Effector memory CD8-positive, alpha-beta T cell (primary cell): Measurements from ENCODE around the gene SRPK3.

Experiments used
- ATAC-seq: fragments of 150-1000 bp; cut with Tn5 transposase; replicated peaks from 2 replicates; pipeline ENCODE4 v1.10.0; 2021; ENCODE audit warnings: mild to moderate bottlenecking, moderate library complexity
- DNase-seq, 3 experiments: peaks; one replicate each; pipeline ENCODE4 v3.0.0; 2021
- H3K27ac Mint-ChIP-seq, 2 donors: one replicate each; pipeline ENCODE4 v1.8.0; 2022; ENCODE audit warnings: mild to moderate bottlenecking in 2 of 2, mixed read lengths in 2 of 2, moderate library complexity in 2 of 2
- H3K27me3 Mint-ChIP-seq, 2 donors: one replicate each; pipeline ENCODE4 v1.8.0; 2022; ENCODE audit warnings: mixed read lengths in 2 of 2
- H3K36me3 Mint-ChIP-seq: one replicate; pipeline ENCODE4 v1.8.0; 2022; ENCODE audit warnings: mild to moderate bottlenecking, moderate library complexity, mixed read lengths; ENCODE audit not compliant: insufficient read depth
- H3K4me1 Mint-ChIP-seq, 2 donors: one replicate each; pipeline ENCODE4 v1.8.0; 2022; ENCODE audit warnings: low read depth in 2 of 2, mixed read lengths in 2 of 2
- H3K4me3 Mint-ChIP-seq, 2 donors: one replicate each; pipeline ENCODE4 v1.8.0; 2022; ENCODE audit warnings: mild to moderate bottlenecking in 2 of 2, mixed read lengths in 2 of 2, moderate library complexity in 2 of 2
- H3K9me3 Mint-ChIP-seq, 2 donors: one replicate each; pipeline ENCODE4 v1.8.0; 2022; ENCODE audit warnings: mixed read lengths in 2 of 2

SRPK3 gene

GRCh38 chrX:153794018-153794896 lies 13.4 kb downstream of the SRPK3 start, which contains the start of the genes IDH3G and SSR4:
Gene IDH3G, minus strand, starts transcription at chrX:153794375. Its CDS starts 49 bp downstream, at chrX:153794326.
Gene SSR4, plus strand, starts transcription at chrX:153794668. Its CDS starts 20 bp downstream, at chrX:153794688.
- H3K27me3 Mint-ChIP-seq: no peaks in the 10 kb centered on the region
- ATAC-seq (peak; percentile 94), DNase-seq (peak; percentile 89 to 91 (median 89))
- peaks cover 17 to 22% of the 10 kb centered on the region in 2 donors for H3K4me1 Mint-ChIP-seq
- H3K9me3 Mint-ChIP-seq: no peaks in the 10 kb centered on the region
- H3K27ac Mint-ChIP-seq: peak within 1 kb of the TSS; percentile 95 to 97
- peaks cover 32% of the 10 kb centered on the region for H3K36me3 Mint-ChIP-seq
- H3K4me3 Mint-ChIP-seq: peak within 1 kb of the TSS; percentile 84 to 91

DNA sequence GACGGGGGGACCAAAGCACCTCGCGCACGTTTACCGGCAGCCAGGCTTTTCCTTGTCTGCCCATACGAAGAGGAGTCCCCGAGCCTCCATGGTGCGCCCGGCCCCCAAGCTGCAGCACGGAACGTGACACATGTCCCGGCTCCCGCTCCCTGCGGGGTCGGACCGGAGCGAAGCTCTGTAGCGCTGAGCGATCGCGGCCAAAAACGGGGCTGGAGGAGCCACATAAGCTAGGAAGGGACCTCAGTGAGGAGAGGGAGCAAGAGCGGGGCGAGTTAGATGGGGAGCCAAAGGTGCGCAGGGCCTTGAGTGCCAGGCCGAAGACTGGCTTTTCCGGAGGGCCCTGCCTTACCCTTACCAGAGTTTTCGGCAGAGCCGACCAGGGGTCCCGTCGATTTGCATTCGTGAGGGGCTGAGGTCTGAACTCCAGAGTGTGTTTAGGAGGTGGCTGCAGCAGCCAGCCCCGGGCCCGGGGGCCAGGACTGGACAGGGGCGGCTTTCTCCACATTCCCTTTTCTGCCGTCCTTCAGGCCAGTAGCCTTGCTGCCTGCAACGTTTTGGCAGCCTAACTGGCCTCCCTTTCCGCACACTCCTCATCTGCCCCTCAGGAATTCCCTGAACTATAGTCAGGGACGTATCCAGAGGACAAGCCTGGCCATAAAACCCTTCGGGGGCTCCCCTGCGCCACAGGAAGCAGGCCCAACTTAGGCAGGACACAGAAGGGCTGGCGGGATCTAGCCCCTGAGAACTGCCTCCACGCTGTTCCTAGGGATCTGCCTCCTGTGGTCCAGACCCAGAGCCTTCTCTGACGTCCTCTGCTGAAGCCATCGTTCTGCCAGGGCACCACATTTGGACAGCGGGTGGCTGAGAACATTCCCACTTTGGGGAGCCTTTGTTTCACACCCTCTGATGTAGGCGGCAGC lies 14.3 kb downstream of the SRPK3 start:
- Mint-ChIP-seq H3K9me3 (no peaks in the 10 kb centered on the region), H3K4me1 (peaks cover 17 to 22% of the 10 kb centered on the region in 2 donors), H3K27ac (peak overlapping the region; percentile 95 to 97), H3K27me3 (no peaks in the 10 kb centered on the region), H3K4me3 (peak overlapping the region; percentile 84 to 91), H3K36me3 (peaks cover 35% of the 10 kb centered on the region)
- ATAC-seq (no peak), DNase-seq (peak in 1 of 3 experiments; percentile 5)

DNA sequence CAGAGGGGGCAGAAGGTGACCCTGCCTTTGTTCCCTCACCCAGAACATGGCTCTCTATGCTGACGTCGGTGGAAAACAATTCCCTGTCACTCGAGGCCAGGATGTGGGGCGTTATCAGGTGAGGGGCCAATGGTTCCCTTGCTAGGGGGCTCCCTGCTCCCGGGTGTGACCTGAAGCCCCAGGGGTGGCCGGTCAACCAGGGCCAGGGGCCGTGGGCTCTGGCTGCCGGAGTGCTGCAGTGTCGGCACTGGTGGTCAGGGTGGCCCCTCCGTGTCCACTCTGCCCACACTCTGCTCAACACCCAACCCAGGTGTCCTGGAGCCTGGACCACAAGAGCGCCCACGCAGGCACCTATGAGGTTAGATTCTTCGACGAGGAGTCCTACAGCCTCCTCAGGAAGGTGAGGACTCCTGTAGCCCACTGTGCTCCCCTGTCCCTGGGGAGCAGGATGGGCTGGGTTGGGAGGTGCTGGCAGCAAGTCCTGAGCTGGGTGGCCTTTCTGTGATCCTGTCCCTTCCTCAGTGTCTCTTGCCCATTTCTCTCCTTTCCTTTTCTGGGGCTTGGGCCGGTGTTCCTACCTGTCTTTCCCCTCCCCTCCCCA lies 16.7 kb downstream of the SRPK3 start:
- DNase-seq (no peak), ATAC-seq (no peak)
- peaks cover 38% of the 10 kb centered on the region for H3K36me3 Mint-ChIP-seq
- H3K4me1 Mint-ChIP-seq: peaks cover 17 to 22% of the 10 kb centered on the region in 2 donors
- H3K27me3 Mint-ChIP-seq: no peaks in the 10 kb centered on the region
- no peak overlapping the region for H3K27ac Mint-ChIP-seq
- H3K9me3 Mint-ChIP-seq: no peaks in the 10 kb centered on the region
- peak overlapping the region in 1 of 2 donors; percentile 84 for H3K4me3 Mint-ChIP-seq

DNA sequence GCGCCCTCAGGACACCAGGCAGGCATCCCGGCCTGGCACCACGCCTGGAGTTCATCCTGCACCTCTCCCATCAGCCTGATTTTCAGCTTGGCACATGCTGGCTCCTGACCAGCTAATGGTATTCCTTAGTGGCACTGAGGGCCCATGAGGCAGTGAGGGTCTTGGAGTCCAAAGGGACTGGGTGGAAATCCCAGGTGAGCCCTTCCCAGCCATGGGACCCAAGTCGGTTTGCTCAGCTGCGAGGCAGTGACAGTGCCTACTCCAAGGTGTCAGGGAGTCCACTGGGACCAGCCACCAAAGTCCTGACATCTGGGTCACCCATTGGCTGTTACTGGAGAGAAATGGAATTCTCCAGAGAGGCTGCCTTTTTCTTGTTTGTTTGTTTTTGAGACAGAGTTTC lies 18.5 kb downstream of the SRPK3 start:
- Mint-ChIP-seq H3K27ac (no peak overlapping the region), H3K36me3 (peaks cover 29% of the 10 kb centered on the region), H3K27me3 (no peaks in the 10 kb centered on the region), H3K4me3 (no peak overlapping the region), H3K9me3 (no peaks in the 10 kb centered on the region), H3K4me1 (peaks cover 9 to 16% of the 10 kb centered on the region in 2 donors)
- DNase-seq (no peak), ATAC-seq (no peak)

DNA sequence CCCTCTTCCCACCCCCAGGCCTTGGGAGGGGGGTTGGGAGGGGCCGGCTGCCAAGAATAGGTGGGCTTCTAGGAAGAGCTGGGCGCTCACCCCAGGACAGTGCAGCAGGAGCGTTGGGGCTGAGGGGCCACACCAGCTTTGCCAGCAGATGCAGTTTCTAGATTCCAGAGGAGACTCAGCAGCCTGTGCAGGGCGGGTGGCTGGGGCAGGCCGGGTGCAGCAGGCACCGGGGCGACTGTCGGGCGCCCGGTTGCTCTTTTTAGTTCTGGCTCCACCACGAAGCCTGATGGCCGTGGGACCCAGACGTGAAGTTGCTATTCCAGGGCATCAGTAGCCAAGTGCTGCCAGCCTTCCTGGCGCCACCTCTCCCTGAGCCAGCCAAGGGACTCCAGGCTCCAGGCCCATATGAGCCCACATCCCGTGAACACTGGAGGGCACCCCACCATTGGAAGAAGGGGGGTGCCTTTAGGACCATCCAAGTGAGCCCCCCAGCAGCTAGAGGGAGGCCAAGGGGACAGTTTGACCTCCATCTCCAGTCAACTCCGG lies 19.4 kb downstream of the SRPK3 start:
- Mint-ChIP-seq H3K4me3 (no peak overlapping the region), H3K27me3 (no peaks in the 10 kb centered on the region), H3K4me1 (peaks cover 7 to 11% of the 10 kb centered on the region in 2 donors), H3K27ac (peak overlapping the region; percentile 35 to 66), H3K36me3 (peaks cover 31% of the 10 kb centered on the region), H3K9me3 (no peaks in the 10 kb centered on the region)
- no peak for ATAC-seq
- DNase-seq: no peak

DNA sequence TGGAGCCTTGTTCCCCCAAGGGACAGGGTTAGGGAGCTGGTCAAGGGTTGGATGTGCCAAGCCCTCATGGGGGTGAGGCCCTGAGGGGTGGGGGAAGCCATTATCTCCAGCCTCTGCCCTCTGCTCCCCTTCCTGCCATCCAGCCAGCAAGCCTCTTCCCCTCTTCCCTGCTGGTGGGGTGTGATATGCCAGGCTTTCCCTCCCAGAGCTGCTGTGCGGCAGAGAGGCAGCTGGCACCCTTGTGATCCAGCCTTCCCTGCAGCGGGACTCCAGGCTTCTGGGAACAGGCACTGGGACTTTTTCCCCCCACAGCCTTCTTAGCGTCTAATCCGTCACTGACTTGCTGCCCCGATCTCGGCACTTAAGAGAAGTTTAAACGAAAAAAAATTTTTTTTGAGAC lies 19.9 kb downstream of the SRPK3 start:
- Mint-ChIP-seq H3K9me3 (no peaks in the 10 kb centered on the region), H3K4me1 (peaks cover 4 to 9% of the 10 kb centered on the region in 2 donors), H3K27me3 (no peaks in the 10 kb centered on the region), H3K4me3 (no peak overlapping the region), H3K27ac (peak overlapping the region in 1 of 2 donors; percentile 66), H3K36me3 (peaks cover 31% of the 10 kb centered on the region)
- ATAC-seq (no peak), DNase-seq (no peak)

GRCh38 chrX:153801669-153802068 lies 20.8 kb downstream of the SRPK3 start:
- H3K4me3 Mint-ChIP-seq: no peak overlapping the region
- ATAC-seq: no peak
- H3K9me3 Mint-ChIP-seq: no peaks in the 10 kb centered on the region
- H3K4me1 Mint-ChIP-seq: peaks cover 0 to 3% of the 10 kb centered on the region in 2 donors
- no peak for DNase-seq
- no peak overlapping the region for H3K27ac Mint-ChIP-seq
- no peaks in the 10 kb centered on the region for H3K27me3 Mint-ChIP-seq
- H3K36me3 Mint-ChIP-seq: peaks cover 24% of the 10 kb centered on the region

GRCh38 chrX:153802513-153803045 lies 21.7 kb downstream of the SRPK3 start:
- DNase-seq (no peak), ATAC-seq (no peak)
- Mint-ChIP-seq H3K27ac (no peak overlapping the region), H3K4me3 (no peak overlapping the region), H3K4me1 (peaks cover 0 to 3% of the 10 kb centered on the region in 2 donors), H3K27me3 (no peaks in the 10 kb centered on the region), H3K36me3 (peaks cover 24% of the 10 kb centered on the region), H3K9me3 (no peaks in the 10 kb centered on the region)

DNA sequence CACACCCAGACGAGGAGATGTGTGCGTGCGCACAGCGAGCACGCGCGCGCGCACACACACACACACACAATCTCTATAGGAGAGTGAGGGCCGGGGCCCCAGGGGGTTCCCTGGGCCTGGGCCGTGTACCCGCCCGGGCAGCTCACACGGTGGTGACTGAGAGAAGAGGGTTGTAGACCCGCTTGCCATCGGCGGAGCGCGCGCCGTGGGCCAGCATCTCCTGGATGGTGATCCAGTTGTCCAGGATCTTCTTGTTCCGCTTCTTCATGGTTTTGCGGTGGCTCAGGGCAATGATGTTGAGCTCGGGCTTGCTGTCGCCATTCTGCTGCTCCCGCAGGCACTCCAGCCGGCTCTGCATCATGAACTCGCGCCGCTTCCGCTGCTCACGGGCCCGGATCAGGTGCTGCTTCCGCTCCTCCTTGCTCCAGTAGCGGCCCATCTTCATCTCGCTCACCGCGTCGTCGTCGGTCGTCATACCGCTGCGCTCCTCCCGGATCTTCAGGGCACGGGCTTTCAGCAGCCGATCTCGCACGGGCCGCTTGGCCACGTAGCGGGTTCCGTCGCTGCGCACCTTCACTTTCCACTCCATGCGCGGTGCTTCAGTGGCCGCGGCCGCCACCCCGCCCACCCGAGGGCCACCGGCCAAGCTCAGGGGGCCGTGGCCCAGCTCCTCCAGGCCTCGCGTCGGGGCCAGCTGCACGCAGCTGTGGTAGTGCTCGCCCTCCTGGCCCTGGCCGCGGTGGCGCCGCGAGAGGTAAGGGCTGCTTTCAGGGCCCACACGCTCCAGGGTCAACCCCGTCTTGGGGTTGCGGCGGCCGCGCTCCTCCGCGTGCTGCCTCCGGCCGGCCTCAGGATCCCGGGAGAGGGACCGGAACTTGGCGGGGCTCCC lies 22.6 kb downstream of the SRPK3 start:
- Mint-ChIP-seq H3K36me3 (peaks cover 22% of the 10 kb centered on the region), H3K27me3 (no peaks in the 10 kb centered on the region), H3K27ac (no peak overlapping the region), H3K4me3 (no peak overlapping the region), H3K4me1 (no peaks in the 10 kb centered on the region), H3K9me3 (no peaks in the 10 kb centered on the region)
- DNase-seq: no peak
- ATAC-seq: no peak

- H3K9me3 Mint-ChIP-seq: no peaks in the 10 kb centered on the region
- no peak overlapping the region for H3K4me3 Mint-ChIP-seq
- no peaks in the 10 kb centered on the region for H3K27me3 Mint-ChIP-seq
- DNase-seq: no peak
- peaks cover 0 to 3% of the 10 kb centered on the region in 2 donors for H3K4me1 Mint-ChIP-seq
- ATAC-seq: no peak
- peaks cover 16% of the 10 kb centered on the region for H3K36me3 Mint-ChIP-seq
- H3K27ac Mint-ChIP-seq: no peak overlapping the region
These were observed 23.3 kb downstream of the SRPK3 start for GRCh38 chrX:153804100-153804595.

DNA sequence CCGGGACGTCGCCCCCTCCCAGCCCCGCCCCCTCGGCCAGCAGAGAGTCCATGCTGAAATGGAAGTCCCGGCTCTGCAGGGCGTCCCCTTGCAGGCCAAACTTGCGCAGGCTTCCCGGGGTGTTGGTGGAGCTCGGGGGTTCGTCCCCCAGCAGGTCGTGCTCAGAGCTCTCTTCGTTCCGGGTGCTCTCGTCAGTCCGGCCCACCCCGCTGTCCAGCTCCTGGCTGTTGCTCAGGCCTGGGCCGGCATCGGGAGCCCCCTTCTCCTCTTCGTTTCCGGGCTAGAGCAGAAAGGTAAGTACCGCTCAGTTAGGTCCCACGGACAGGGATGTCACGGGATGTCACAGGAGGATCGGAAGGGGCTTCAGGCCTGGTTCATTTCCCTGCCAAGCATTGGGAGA lies 23.8 kb downstream of the SRPK3 start:
- Mint-ChIP-seq H3K4me1 (peaks cover 0 to 3% of the 10 kb centered on the region in 2 donors), H3K27ac (no peak overlapping the region), H3K4me3 (no peak overlapping the region), H3K36me3 (peaks cover 16% of the 10 kb centered on the region), H3K27me3 (no peaks in the 10 kb centered on the region), H3K9me3 (no peaks in the 10 kb centered on the region)
- ATAC-seq: no peak
- DNase-seq: no peak

- Mint-ChIP-seq H3K4me1 (peaks cover 0 to 3% of the 10 kb centered on the region in 2 donors), H3K9me3 (no peaks in the 10 kb centered on the region), H3K36me3 (peaks cover 12% of the 10 kb centered on the region), H3K27me3 (no peaks in the 10 kb centered on the region), H3K27ac (no peak overlapping the region), H3K4me3 (no peak overlapping the region)
- no peak for DNase-seq
- ATAC-seq: no peak
These were observed 24.6 kb downstream of the SRPK3 start for GRCh38 chrX:153805436-153805835.
